Measurements from ENCODE around the gene GGA1.

DNA sequence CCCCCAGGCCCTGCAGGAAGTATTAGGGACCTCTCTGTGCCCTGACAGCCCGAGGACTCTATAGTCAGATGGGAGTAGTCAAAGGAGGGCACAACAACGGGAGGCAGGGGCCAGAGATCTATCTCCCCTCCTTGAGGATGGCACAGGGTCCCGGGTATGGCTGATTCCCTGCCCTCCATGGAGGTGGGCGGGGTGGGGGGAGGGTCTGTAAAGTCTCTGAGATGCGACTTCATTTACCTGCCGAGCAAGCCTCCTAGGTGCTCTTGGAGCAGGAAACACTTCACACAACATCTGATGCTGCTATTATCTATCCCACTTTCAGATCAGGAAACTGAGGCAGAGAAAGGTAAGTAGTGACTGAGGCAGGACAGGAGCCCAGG lies 49.1 kb upstream of the GGA1 start:
- TF ChIP-seq POLR2A (IDR thresholded peaks at IDR 0.05; ENCODE audit: low read depth, low read length) (no peak), POLR2AphosphoS5 (IDR thresholded peaks at IDR 0.05; ENCODE audit: low read depth, low read length) (no peak)
